Central memory CD4-positive, alpha-beta T cell (primary cell): Measurements from ENCODE around the gene PTPN20.
"Not testable (repeated sequence)": the region's sequence is repeated elsewhere in the genome, so short reads cannot be mapped to it uniquely, and the experiment has no call there.

Source experiments
- DNase-seq: peaks from one replicate; pipeline ENCODE4 v3.0.0; 2022
- total RNA-seq, 3 experiments: gene quantifications; one replicate each; lab custom pipeline; 2026; lab: John Stamatoyannopoulos, UW

PTPN20 gene
- 0.60 to 0.81 (median 0.77) reads per million in 3 experiments for total RNA-seq

- DNase-seq = not testable (repeated sequence)
These were observed at the start of gene PTPN20 for GRCh38 chr10:46911144-46911876. Gene PTPN20 (plus strand): TSS chr10:46911428. CDS start chr10:46932500, 21,072 bp downstream.

GRCh38 chr10:46869716-46870115, 41.5 kb upstream of the PTPN20 start:
- not testable (repeated sequence) for DNase-seq

DNA sequence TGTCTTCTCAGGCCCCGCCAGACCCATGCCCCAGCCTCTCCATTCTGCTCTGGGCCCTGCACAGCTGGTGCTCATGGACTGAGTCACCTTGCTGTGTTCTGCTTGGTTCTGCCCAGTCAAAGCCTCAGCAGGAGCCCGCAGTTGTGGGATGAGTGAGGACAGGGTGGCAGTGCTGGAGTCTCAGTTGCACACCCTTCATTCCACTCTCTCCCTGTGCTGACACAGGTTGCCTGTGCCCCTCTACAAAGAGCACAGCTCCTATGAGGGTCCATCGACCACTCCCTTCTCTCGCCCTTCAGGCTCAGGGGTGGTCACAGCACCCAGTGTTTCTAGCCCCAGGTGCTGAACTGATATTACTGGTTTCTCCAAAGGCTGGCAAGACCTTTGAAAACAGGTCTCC, 39.6 kb upstream of the PTPN20 start:
- not testable (repeated sequence) for DNase-seq

DNA sequence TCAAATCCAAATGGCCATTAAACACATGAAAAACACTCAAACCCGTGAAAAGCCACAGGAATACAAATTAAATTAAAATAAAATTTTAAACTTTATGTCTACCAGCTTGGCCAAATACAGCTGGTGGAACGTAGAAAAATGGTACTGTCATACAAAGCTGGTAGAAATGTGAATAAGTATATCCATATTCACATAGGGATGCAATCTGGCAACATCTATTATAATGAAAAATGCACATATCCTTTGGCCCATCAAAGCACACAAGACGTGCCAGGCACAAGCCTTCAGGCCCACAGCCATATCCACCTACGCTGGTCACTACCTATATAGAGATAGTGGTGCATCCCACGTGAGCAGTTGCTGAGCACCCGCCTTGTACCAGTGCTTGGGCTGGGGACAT, 35.9 kb upstream of the PTPN20 start:
- DNase-seq = not testable (repeated sequence)

DNA sequence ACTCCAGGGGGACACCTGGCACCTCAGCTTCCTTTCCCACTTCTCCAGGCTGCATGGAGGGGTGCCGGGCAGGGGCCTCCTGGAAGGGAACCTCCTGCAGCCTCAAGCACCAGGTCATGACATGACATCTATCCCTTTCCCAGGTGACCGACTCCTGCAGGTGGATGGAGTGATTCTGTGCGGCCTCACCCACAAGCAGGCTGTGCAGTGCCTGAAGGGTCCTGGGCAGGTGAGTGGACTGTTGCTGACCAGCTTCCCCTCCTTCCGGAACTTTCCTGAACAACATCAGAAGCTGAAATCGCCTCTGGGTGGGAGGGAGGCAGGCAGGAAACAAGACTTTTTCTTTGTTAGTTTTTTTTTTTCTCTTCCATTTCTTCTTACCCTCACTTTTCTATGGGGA, 34.5 kb upstream of the PTPN20 start:
- DNase-seq = not testable (repeated sequence)

- DNase-seq = not testable (repeated sequence)
These were observed 32.5 kb upstream of the PTPN20 start for GRCh38 chr10:46878761-46879160.

DNA sequence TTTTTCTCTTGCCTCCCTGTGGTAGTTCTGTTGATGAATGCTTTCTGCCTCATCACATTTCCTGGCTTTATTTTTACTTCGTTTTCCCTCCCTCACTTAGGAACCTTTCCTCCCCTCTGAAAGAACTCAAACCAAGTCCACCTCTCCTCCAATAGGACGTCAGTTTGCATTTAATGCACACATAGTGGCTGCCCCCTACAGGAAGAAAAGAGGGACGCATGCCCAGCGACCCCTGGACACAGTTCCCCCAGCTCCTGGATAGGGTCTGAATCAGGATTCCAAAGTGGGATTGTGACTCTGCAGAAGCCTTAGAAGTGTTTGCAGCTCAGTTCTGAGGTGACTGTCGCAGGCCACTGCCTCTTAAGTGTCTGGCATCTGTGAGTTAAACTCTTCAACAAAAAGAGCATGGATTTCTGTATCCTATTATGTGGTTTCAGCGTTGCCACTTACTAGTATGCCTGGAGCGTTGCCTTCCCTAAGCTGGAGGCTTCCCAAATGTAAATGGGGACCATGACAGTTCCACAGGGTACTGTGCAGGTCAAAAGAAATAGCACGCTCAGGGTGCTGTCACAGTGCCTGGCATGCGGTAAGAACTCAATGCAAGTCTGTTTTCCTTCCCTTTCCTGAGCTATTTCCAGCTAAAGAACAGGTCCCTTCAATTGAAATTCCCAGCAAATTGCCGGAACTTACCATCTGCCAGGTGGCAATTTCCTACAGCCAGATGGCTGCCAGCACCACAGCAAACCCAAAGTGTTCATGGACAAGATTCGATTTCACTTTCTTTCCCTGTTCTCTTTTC, 20.2 kb upstream of the PTPN20 start:
- DNase-seq = not testable (repeated sequence)

DNA sequence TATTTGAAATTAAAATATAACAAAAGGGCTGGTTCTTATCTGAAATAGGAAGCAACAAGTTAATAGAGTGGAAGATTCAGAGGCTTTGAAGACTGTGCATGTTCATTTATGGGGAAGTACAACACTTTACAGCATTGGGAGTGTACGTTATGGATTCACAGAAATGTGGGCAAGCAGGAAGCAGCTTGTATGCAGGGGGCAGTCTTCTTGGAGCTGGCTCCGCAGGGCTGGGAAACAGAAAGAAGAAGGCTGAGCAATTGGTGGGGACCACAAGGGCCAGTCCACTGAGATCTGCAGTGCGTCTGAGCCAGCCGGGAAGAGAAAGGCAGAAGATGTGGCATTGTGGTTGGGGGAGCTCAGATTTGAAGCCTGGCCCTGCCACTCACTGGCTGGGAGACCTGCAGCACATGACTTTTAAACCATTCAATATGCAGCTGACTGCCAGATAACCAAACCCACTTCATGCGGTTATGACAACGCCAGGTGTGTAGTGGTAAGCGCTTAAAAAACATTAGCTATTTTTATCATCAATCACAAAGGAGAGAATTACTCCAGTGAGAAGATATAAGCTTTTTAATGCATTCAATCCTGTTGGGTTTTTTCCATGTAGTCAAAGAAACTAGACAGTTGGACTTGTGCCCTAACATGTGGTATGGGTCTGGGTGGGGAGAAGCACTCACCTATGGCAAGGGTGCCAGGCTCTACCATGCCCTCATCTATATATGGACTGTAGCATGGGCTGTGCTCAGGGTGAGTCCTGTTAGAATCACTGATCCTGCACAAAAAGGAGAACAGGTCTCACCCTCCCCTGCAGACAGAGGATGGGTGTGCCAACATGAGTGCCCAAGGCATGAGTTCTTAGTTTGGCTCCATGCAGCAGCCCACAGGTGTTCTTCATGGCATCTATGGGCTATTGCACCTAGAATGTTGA, 14.2 kb upstream of the PTPN20 start:
- not testable (repeated sequence) for DNase-seq

DNA sequence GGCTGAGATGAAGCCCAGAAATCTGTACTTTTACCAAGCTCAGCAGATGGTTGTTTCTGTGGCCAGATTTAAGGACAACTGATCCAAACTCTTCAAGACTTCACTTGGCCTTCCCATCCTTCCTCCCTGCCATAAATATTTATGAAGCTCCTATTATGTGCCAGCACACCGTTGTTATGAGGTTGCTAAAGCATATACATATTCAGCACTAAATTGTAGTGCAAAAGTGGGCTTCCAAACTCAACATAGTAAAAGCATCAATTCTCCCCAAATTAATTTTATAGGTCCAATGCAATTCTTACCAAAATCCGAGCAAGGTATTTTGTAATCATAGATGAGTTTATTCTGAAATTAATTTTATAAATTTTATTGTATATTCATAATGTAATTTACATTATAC, 10.0 kb upstream of the PTPN20 start:
- DNase-seq = not testable (repeated sequence)

DNA sequence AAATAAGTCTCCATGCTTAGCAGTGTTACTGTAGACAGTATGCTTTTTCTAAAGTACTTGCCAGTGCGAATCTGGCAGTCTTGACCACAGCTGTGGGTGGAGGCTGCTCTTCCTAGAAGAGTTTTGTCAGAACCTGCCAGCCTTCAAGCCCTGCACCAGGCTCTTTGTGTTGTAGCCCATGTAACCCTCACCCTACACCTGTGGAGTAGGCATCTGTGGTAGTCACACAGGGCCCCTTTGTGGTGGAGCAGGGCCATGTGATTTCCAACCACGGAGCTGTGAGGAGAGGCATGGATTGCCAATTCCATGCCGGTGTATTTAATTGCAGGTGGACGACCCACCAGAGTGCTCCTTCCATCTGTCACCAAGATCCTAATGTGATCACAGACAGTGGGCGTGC, 7.4 kb upstream of the PTPN20 start:
- not testable (repeated sequence) for DNase-seq

DNA sequence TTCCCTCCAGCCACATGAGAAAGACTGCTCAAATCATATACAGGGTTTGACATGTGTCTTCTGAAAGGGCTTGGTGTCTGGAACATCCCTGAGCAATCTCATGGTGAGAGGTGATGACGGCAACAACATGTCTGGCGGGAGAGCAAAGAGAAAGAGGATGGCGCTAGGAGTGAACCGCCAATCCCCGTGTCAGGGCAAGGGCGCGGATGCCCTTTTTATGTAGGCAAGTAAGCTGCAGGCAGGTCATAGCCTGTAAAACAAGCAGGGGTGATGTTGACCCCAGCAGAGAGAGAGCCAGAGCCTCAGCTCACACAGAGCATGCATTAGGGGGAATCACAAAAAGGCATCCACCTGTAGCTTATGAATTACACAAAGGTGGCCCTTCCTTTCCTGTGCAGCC, 4.9 kb upstream of the PTPN20 start:
- not testable (repeated sequence) for DNase-seq

DNA sequence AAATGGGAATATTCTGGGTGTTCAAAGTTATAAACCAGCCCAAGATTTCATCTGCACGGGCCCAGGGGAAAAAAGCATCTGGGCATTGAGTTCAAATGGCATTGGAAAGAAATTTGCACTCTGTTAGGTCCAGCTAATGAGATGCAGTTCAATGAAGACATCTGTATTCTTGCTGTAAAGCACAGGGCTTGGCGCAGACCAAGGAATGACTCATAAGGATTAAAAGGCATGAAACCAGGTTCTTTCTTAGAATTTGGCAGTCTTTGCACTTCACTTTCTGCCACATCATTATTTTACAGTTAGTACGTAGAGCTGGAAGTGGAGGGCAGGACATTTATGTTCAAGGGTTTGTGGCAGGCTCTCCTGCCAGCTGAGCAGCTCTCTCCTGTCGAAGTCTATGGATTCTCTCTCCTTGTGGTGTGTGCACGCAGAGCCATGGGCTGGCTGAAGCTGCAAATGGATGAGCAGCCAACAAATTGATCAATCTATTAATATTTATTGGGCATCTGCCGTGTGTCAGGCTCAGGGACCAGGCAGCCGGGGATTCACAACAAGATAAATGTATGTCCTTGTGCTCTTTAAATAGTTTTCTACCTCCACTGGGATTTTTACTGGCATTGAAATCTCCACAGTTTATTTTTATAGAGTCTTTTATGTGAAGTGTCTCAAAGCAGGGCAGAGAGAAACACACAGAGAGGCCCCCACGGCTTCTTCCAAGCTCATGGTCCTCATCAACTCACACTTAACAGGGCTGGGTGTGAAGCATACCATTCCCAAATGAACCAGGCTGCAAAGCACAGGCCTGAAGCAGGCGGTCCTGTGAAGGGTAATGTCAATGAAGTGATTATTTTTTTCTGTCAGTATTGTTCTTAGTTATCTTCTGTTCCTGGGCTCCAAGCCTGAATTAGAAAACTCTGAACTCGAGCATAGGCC, 3.8 kb upstream of the PTPN20 start:
- DNase-seq = not testable (repeated sequence)

DNA sequence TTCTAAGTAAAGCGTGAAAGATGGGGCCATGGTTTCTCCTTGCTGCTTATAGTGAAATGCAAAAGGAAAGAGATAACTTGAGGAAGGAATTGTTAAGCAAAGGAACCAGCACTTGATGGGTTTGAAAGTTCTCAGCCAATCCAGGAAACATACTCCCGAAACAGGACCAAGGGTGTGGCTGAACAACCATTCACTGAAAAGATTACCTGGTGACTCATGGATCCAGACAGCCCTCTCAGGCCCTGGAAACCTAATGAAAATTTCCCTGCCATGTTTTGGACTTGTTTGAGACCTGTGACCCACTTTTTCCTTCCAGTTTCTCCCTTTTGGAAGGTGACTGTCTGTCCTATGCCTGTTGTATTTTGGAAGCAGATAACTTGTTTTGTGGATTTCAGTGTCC, 11.3 kb downstream of the PTPN20 start:
- DNase-seq = not testable (repeated sequence)

DNA sequence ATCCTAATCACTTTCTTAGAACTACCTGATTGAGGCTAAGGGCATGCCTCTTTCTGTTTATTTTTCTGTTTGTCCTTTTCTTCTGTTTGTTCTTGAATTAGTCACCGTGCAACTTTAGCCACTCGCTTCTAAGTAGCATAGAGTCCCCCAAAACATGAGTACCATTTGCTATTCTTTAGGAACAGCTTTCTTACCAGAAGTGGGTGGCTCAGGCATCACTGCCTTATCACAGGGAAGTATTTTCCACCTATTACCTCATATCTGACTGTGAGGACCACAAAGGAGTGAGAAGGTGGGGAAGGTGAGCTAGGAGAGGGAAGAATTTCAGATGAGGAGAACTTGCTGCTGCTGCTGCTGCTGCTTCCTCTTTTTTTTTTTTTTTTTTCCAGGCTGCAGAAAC, 13.9 kb downstream of the PTPN20 start:
- DNase-seq = not testable (repeated sequence)

- not testable (repeated sequence) for DNase-seq
These were observed 14.6 kb downstream of the PTPN20 start for GRCh38 chr10:46925853-46926252.

DNA sequence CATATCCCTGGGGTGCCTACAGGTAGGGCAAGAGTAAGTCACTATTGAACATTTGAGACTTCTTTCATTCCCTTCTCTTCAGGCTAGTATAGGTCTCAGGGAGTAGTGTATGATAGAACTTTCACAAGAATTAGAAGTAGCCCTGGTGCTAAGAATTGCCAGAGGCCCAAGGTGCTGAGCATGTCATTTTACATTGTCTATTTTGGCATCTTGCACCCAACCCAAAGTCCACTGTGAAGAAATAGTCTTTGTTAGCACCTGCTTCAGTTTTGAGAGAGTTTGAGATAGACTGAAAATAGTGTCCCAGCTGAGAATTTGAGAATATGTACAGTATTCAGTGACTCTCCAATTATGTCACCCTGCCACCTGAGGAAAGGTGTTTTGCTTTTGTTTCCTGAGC, 17.6 kb downstream of the PTPN20 start:
- DNase-seq = not testable (repeated sequence)

GRCh38 chr10:46932383-46932782, 21.2 kb downstream of the PTPN20 start:
- not testable (repeated sequence) for DNase-seq

- DNase-seq = not testable (repeated sequence)
These were observed 29.9 kb downstream of the PTPN20 start for GRCh38 chr10:46941091-46941490.

DNA sequence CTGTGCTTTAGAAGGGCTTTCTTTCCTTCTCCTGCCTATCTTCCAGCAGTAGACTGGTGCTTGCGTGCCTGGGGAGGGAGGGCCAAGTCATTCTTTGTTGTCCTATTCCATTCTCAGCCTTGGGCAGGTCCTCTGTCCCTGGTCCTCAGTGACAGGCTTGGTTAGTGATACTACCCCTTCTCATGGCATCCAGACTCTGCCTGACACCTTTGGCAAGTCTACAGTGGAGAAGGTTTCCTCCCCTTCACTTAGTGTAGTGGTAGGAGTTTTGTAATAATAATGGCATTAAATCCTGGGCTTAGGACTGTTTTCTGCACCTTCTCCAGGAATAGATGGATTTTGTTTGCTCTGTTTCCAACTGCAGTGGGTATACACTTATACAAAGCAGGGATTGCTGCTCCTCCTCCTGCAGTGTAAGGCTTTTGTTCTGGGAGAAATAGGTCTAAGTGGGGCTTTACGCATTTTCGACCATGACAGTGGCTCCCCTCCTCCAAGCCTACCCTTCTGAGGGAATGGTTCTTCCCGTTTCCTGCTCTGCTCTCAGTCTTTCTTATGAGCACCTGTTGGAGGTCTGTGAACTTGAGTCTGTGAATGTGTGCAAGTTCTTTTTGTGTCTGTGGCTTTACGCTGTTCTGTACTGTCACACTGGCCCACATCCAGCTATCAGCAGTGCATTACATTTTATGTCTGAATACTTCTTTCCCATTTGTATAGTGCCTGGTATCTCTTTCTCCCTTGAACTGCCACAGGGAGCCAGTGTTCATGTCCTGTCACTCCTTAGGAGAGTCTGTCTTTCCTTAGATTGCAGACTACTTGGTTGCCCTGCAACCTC, 37.7 kb downstream of the PTPN20 start:
- DNase-seq = not testable (repeated sequence)

DNA sequence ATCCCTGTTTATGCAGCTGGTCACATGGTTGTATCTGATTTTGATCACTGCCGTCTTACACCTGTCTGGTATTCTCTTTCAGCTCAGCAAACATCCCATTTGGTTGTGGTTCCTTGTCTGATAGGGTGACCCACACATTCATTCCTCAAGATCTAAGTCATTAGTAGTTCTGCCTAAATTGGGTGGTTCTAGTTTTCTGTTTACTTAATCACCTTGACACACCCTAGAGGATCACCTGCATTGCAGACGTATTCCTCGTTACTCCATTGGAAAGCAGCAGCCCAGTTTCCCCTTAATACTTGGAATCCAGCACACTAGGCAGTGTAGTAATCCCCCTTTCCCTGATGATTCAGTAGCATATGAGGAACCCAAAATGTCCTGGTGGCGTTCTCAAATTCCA, 41.3 kb downstream of the PTPN20 start:
- not testable (repeated sequence) for DNase-seq
